Measurements from ENCODE around the gene VTI1B.

DNA sequence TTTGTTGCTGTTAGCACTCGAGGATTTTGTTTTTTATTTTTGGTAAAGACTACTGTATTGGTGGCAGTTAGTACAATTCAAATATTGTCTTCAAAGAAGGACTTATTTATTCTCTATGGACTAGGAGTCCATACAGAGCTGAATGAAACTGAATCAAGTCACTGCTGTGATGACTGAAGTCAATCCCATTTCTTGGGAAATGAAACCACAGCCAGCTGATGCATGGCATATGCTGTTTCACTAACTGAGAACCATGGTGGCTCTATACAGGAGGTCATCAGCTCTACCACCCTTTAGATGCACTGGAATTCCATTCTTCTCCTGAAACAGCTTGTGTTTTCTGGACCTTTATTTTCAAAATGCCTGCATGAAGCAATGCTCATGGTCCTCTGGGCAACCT lies 22.2 kb downstream of the VTI1B start:
- TF ChIP-seq, protein P1, sequence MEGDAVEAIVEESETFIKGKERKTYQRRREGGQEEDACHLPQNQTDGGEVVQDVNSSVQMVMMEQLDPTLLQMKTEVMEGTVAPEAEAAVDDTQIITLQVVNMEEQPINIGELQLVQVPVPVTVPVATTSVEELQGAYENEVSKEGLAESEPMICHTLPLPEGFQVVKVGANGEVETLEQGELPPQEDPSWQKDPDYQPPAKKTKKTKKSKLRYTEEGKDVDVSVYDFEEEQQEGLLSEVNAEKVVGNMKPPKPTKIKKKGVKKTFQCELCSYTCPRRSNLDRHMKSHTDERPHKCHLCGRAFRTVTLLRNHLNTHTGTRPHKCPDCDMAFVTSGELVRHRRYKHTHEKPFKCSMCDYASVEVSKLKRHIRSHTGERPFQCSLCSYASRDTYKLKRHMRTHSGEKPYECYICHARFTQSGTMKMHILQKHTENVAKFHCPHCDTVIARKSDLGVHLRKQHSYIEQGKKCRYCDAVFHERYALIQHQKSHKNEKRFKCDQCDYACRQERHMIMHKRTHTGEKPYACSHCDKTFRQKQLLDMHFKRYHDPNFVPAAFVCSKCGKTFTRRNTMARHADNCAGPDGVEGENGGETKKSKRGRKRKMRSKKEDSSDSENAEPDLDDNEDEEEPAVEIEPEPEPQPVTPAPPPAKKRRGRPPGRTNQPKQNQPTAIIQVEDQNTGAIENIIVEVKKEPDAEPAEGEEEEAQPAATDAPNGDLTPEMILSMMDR (IDR thresholded peaks at IDR 0.05), result no peak
- no peak for TF ChIP-seq POLR2A (IDR thresholded peaks at IDR 0.05)
- no peak for TF ChIP-seq EP300 (IDR thresholded peaks at IDR 0.05)

Measured in tibial nerve (tissue), 4 donors.